CD14-positive monocyte (primary cell): ENCODE data around the gene IGFALS. TPM values are rescaled to one million over a fixed set of nuclear protein-coding genes. Genes with fewer than 3 reads are reported as not detected.

ENCODE experiments used
- DNase-seq, 3 donors: peaks; one replicate each; pipeline ENCODE4 v3.0.0-alpha.2; 2011 to 2022
- H2AFZ ChIP-seq: 2 replicates; pipeline ENCODE4 v1.6.0; 2012; ENCODE audit warnings: mild to moderate bottlenecking, low read depth, low read length, inconsistent platforms; ENCODE audit not compliant: insufficient read depth, poor library complexity, severe bottlenecking
- H3K27ac ChIP-seq, 2 donors: 1 replicate in 1 of 2; 2 replicates in 1 of 2; pipeline ENCODE4 v1.5.1; 2012 to 2013; ENCODE audit warnings: low read length in 2 of 2, control low read depth in 1 of 2, inconsistent platforms in 1 of 2, low read depth in 1 of 2, mild to moderate bottlenecking in 1 of 2
- H3K27me3 ChIP-seq, 2 donors: one replicate each; pipeline versions ENCODE4 v1.6.0 to v1.6.1; 2011 to 2013; ENCODE audit warnings: low read length in 2 of 2; ENCODE audit not compliant: control insufficient read depth in 2 of 2, insufficient read depth in 2 of 2
- H3K36me3 ChIP-seq, 2 donors: replicated peaks in 1 of 2; 1 replicate in 1 of 2; 2 replicates in 1 of 2; pipeline versions ENCODE4 v1.5.1 to v1.6.1; 2012 to 2013; ENCODE audit warnings: low read length in 2 of 2, control low read depth in 1 of 2, inconsistent platforms in 1 of 2, mild to moderate bottlenecking in 1 of 2; ENCODE audit not compliant: insufficient read depth in 2 of 2, control insufficient read depth in 1 of 2
- H3K4me1 ChIP-seq, 2 donors: 1 replicate in 1 of 2; 2 replicates in 1 of 2; pipeline versions ENCODE4 v1.5.1 to v1.6.1; 2012 to 2013; ENCODE audit warnings: low read length in 2 of 2, control low read depth in 1 of 2, inconsistent platforms in 1 of 2, mild to moderate bottlenecking in 1 of 2, moderate library complexity in 1 of 2; ENCODE audit not compliant: insufficient read depth in 2 of 2, control insufficient read depth in 1 of 2
- H3K4me2 ChIP-seq: replicated peaks from 2 replicates; pipeline ENCODE3; 2012; ENCODE audit warnings: low read length, moderate library complexity, mild to moderate bottlenecking; ENCODE audit not compliant: poor library complexity, severe bottlenecking; ENCODE audit errors: extremely low read depth
- H3K4me3 ChIP-seq, 3 experiments: fragments of 200-600 bp in 1 of 3; sonication (generic) in 1 of 3; replicated peaks in 1 of 3; 1 replicate in 2 of 3; 2 replicates in 1 of 3; pipeline ENCODE4 v1.5.1; 2011 to 2013; ENCODE audit warnings: low read length in 3 of 3, mild to moderate bottlenecking in 3 of 3, control low read depth in 2 of 3, low read depth in 2 of 3, inconsistent platforms in 1 of 3, moderate library complexity in 1 of 3
- H3K79me2 ChIP-seq: 2 replicates; pipeline ENCODE4 v1.6.0; 2012; ENCODE audit warnings: mild to moderate bottlenecking, control low read depth, inconsistent platforms, low read length, moderate library complexity; ENCODE audit not compliant: insufficient read depth
- H3K9ac ChIP-seq: 2 replicates; pipeline ENCODE4 v1.6.0; 2017; ENCODE audit warnings: low read length, mild to moderate bottlenecking; ENCODE audit not compliant: insufficient read depth, poor library complexity, severe bottlenecking
- H3K9me3 ChIP-seq, 2 donors: replicated peaks in 1 of 2; 1 replicate in 1 of 2; 2 replicates in 1 of 2; pipeline versions ENCODE4 v1.5.1 to v1.6.1; 2012 to 2013; ENCODE audit warnings: low read length in 2 of 2, control low read depth in 1 of 2; ENCODE audit not compliant: control insufficient read depth in 1 of 2, insufficient read depth in 1 of 2
- H4K20me1 ChIP-seq: 2 replicates; pipeline ENCODE4 v1.6.0; 2012; ENCODE audit warnings: mild to moderate bottlenecking, low read length, control low read depth, moderate library complexity; ENCODE audit not compliant: insufficient read depth
- H3K27ac Mint-ChIP-seq, 7 donors: one replicate each; pipeline ENCODE4 v1.8.0; 2020; ENCODE audit warnings: mild to moderate bottlenecking in 7 of 7, mixed read lengths in 7 of 7, moderate library complexity in 6 of 7, inconsistent platforms in 2 of 7
- H3K27me3 Mint-ChIP-seq, 3 donors: one replicate each; pipeline ENCODE4 v1.8.0; 2021 to 2022; ENCODE audit warnings: low read depth in 3 of 3, mild to moderate bottlenecking in 3 of 3, mixed read lengths in 3 of 3, moderate library complexity in 3 of 3, inconsistent platforms in 1 of 3
- H3K36me3 Mint-ChIP-seq, 2 donors: one replicate each; pipeline ENCODE4 v1.8.0; 2020; ENCODE audit warnings: mixed read lengths in 2 of 2, inconsistent platforms in 1 of 2, mild to moderate bottlenecking in 1 of 2
- H3K4me1 Mint-ChIP-seq: one replicate; pipeline ENCODE4 v1.8.0; 2020; ENCODE audit warnings: mild to moderate bottlenecking, mixed read lengths
- H3K4me3 Mint-ChIP-seq, 2 donors: one replicate each; pipeline ENCODE4 v1.8.0; 2020; ENCODE audit warnings: mild to moderate bottlenecking in 2 of 2, mixed read lengths in 2 of 2, moderate library complexity in 1 of 2
- H3K9me3 Mint-ChIP-seq, 7 donors: one replicate each; pipeline ENCODE4 v1.8.0; 2020 to 2022; ENCODE audit warnings: mixed read lengths in 7 of 7, mild to moderate bottlenecking in 6 of 7, moderate library complexity in 6 of 7, inconsistent platforms in 2 of 7
- CTCF ChIP-seq: fragments of 200-600 bp; IDR thresholded peaks from one replicate; pipeline ENCODE4 v1.8.0; 2022; ENCODE audit warnings: antibody characterized with exemption, mild to moderate bottlenecking
- WGBS: methylation state at CpG from one replicate; pipeline ENCODE4 v1.1.5; 2013; ENCODE audit warnings: missing lambda C conversion rate; ENCODE audit not compliant: insufficient coverage; 5-methylcytosine and 5-hydroxymethylcytosine counted together
- intact Hi-C, 2 donors: fragments of 100-400 bp; cut with micrococcal nuclease; formaldehyde crosslinking; loops; one replicate each; pipeline versions ENCODE4 v1.15.0 to v1.15.1; 2023
- polyA plus RNA-seq, 3 donors: library from polyadenylated mRNA; depleted of rRNA in 1 of 3; unstranded in 2 of 3; stranded (reverse) in 1 of 3; fragments of 300-500 nt in 2 of 3; fragments of >200 nt in 1 of 3; fragmentation: Illumina TruSeq in 2 of 3; gene quantifications; 1 replicate in 2 of 3; 2 replicates in 1 of 3; pipeline ENCODE4 v1.2.3, GENCODE V29; 2012 to 2021

IGFALS gene
- polyA plus RNA-seq, 3 donors, result 0.07 TPM; not detected in 2

GRCh38 chr16:1816396-1817275, 23.1 kb upstream of the IGFALS start:
- Histone ChIP-seq H3K9ac (no peak overlapping the region), H3K4me2 (no peak overlapping the region), H3K79me2 (no peaks in the 10 kb centered on the region), H3K4me3 (no peak overlapping the region), H3K27ac (no peak overlapping the region), H2AFZ (no peak overlapping the region), H3K4me1 (no peaks in the 10 kb centered on the region), H3K27me3 (no peaks in the 10 kb centered on the region), H4K20me1 (peaks cover 47% of the 10 kb centered on the region), H3K9me3 (no peaks in the 10 kb centered on the region), H3K36me3 (peaks cover 70 to 85% of the 10 kb centered on the region in 2 donors)
- H3K27me3 Mint-ChIP-seq, result no peaks in the 10 kb centered on the region
- no peak for DNase-seq
- 96% methylated on average over 36 of the region's 40 CpGs for WGBS
- H3K4me3 Mint-ChIP-seq, result no peak overlapping the region
- no peak overlapping the region for H3K27ac Mint-ChIP-seq
- no peaks in the 10 kb centered on the region for H3K9me3 Mint-ChIP-seq
- peaks cover 52 to 93% of the 10 kb centered on the region in 2 donors for H3K36me3 Mint-ChIP-seq
- no peaks in the 10 kb centered on the region for H3K4me1 Mint-ChIP-seq
- intact Hi-C loops, result no loop called here
- TF ChIP-seq CTCF, result no peak

DNA sequence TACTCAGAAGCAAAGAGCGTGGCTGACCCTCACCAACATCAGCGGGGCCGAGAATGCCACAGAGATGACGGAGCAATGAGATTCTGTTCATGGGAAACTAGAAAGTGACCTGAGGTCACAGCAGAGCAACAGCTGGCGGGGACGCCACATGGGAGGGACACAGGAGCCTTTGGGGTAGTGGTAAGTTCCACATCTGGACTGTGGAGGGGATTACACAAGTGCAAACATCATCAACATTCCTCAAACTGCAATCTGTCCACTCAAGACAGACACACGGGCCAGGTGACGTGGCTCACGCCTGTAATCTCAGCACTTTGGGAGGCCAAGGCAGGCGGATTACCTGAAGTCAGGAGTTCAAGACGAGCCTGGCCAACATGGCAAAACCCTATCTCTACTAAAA, 22.0 kb upstream of the IGFALS start:
- H3K4me1 Mint-ChIP-seq, result no peaks in the 10 kb centered on the region
- Histone ChIP-seq H3K4me2 (no peak overlapping the region), H2AFZ (no peak overlapping the region), H3K27me3 (no peaks in the 10 kb centered on the region), H3K9ac (no peak overlapping the region), H3K4me1 (no peaks in the 10 kb centered on the region), H3K79me2 (no peaks in the 10 kb centered on the region), H4K20me1 (peaks cover 35% of the 10 kb centered on the region), H3K36me3 (peaks cover 63 to 78% of the 10 kb centered on the region in 2 donors), H3K4me3 (no peak overlapping the region), H3K9me3 (no peaks in the 10 kb centered on the region), H3K27ac (no peak overlapping the region)
- TF ChIP-seq CTCF, result no peak
- H3K9me3 Mint-ChIP-seq, result no peaks in the 10 kb centered on the region
- H3K27ac Mint-ChIP-seq, result peak overlapping the region in 1 of 7 donors; percentile 36
- H3K36me3 Mint-ChIP-seq, result peaks cover 51 to 85% of the 10 kb centered on the region in 2 donors
- H3K4me3 Mint-ChIP-seq, result no peak overlapping the region
- 96% methylated on average over 7 of the region's 11 CpGs for WGBS
- H3K27me3 Mint-ChIP-seq, result no peaks in the 10 kb centered on the region
- intact Hi-C loops, result no loop called here
- no peak for DNase-seq
